ENCODE data around the gene BTG2. TPM values are rescaled to one million over a fixed set of nuclear protein-coding genes. Genes with fewer than 3 reads are reported as not detected.
A peak's percentile ranks its signal among the peaks of the same experiment; 100 is the strongest.

The BTG2 gene
- total RNA-seq, 4 donors from 2014 or later, result 76.3 to 654 (median 238) TPM

DNA sequence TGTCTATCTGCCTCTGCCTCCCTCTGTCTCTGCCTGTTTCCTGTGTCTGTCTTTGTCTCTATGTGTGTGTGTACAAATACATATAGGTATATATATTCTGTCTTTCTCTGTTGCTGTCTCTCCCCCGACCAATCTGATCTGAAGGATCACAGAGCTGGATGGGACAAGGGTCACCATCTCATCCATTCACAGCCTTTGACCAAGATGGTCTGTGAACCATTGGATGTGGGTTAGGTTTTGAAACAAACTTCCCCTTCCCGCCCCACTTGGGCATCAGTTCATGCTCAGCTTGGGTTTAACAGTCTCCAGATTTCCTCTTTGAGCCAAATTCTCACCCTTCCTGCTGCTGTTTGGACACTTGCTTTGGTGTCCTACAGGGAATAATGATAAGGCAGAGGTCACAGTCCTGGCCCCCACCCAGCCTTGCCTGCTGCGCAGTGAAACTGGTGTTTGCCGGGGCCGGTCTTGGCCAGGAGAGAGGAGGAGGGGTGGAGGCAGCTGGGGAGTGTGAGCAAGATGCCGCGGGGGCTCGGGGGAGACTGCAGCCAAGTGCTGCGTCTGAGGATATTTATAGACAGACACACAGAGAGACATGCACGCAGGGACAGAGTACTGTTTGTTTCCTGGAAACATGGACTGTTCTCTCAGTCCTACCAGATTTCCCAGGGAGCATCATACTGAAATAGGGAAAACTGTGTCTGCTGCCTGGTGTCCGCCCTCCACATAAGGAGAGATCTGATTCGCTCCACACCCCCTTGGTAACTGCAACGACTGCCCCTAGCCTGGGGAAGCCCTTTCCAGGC, 27.0 kb upstream of the BTG2 start:
- ATAC-seq (ENCODE audit: low FRiP score) (peak; percentile 82), DNase-seq (ENCODE audit: low spot score) (no peak)
- TF ChIP-seq CTCF (IDR thresholded peaks at IDR 0.05), result no peak

DNA sequence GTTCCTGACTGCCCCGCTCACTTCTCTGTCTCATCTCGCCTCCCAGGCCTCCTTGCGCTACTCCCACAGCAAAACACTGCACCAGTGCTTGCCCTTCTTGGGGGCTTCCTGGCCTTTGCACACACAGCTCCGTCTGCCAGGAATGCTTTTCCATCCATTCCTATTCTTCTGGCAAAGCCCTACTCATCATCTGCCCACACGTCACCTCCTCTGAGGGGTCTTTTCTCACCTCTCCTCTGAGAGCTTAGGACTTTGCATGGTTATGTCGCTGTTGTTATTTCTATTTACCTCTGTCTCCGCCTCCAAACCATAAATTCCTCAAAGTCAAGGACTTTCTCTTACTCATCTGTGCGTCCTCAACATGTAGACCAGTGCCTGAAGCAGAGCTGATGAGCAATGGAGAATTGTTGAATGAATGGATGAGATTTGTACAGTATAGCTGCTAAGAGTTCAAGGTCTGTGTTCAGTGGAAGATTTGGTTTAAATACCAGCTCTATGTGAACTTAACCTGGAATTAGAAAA, 26.4 kb upstream of the BTG2 start:
- TF ChIP-seq CTCF (IDR thresholded peaks at IDR 0.05), result no peak
- ATAC-seq (ENCODE audit: low FRiP score) (no peak), DNase-seq (ENCODE audit: low spot score) (no peak)

- no peak for TF ChIP-seq CTCF (IDR thresholded peaks at IDR 0.05)
- ATAC-seq (ENCODE audit: low FRiP score), result no peak
- no peak for DNase-seq (ENCODE audit: low spot score)
Measured at GRCh38 chr1:203280061-203280460, 25.3 kb upstream of the BTG2 start.

- TF ChIP-seq CTCF (IDR thresholded peaks at IDR 0.05), result no peak
- ATAC-seq (ENCODE audit: low FRiP score) (no peak), DNase-seq (ENCODE audit: low spot score) (no peak)
Measured at GRCh38 chr1:203281033-203281432, 24.3 kb upstream of the BTG2 start.

DNA sequence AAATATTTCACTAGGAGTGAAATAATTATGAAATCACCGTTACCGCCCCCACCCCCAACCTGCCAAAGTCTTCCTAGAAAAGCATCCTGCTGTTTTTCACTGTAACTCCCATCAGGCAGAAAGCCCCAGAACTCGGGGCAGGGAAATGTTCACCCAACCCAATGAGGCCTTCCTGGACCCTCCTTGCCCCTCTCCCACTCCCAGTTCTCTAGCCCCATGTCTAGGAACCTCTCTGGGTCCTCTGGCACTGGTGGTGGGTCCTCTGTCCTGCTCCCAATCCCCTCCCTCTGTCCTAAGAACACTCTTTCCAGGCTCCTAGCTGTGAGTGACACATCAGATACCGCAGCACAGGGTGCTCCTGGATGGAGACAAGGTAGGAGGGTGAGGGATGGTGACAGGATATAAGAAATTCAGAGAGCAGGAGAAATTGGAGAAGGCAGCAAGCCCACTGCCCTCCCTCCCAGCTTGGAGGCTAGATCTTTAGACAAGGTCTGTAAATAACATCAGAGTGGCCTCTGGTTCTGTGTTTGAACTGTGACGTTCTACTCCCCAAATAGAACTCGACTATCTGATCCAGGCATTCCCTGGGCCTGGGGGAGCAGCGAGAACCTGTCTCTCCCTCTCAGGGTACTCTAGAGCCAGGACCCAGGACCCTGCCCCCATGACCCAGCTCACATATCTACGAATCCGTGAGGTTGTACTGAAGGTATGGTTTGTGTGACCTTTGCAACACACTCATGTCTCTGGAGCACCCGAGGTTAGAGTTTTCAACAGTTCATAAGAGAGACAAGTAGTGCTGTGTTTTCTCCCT, 23.3 kb upstream of the BTG2 start:
- no peak for TF ChIP-seq CTCF (IDR thresholded peaks at IDR 0.05)
- DNase-seq (ENCODE audit: low spot score) (no peak), ATAC-seq (ENCODE audit: low FRiP score) (no peak)

GRCh38 chr1:203282720-203283542, 22.4 kb upstream of the BTG2 start:
- DNase-seq (ENCODE audit: low spot score), result no peak
- ATAC-seq (ENCODE audit: low FRiP score), result no peak
- no peak for TF ChIP-seq CTCF (IDR thresholded peaks at IDR 0.05)

Data from omental fat pad (tissue), 4 donors.